Large intestine (tissue), 3 donors: Measurements from ENCODE around the gene HSF2BP. TPM values are rescaled to one million over a fixed set of nuclear protein-coding genes. Genes with fewer than 3 reads are reported as not detected.
"Not testable (repeated sequence)": the region's sequence is repeated elsewhere in the genome, so short reads cannot be mapped to it uniquely, and the experiment has no call there.

Experiments
- DNase-seq, 2 donors: peaks; one replicate each; pipeline versions ENCODE4 v3.0.0 to v3.0.0-alpha.2; 2013
- H3K27ac ChIP-seq: one replicate; pipeline ENCODE4 v1.5.1; 2013; ENCODE audit warnings: low read length
- H3K27me3 ChIP-seq: 2 replicates; pipeline ENCODE4 v1.6.1; 2013; ENCODE audit warnings: low read length; ENCODE audit not compliant: control insufficient read depth, insufficient read depth
- H3K36me3 ChIP-seq: 2 replicates; pipeline ENCODE4 v1.6.1; 2013; ENCODE audit warnings: low read length; ENCODE audit not compliant: control insufficient read depth, insufficient read depth
- H3K4me1 ChIP-seq: one replicate; pipeline ENCODE4 v1.6.1; 2013; ENCODE audit warnings: low read length; ENCODE audit not compliant: control insufficient read depth, insufficient read depth
- H3K4me3 ChIP-seq: one replicate; pipeline ENCODE4 v1.5.1; 2013; ENCODE audit warnings: low read length
- H3K9me3 ChIP-seq: one replicate; pipeline ENCODE4 v1.6.1; 2013; ENCODE audit warnings: mild to moderate bottlenecking, low read depth, low read length, moderate library complexity; ENCODE audit not compliant: control insufficient read depth
- WGBS: methylation state at CpG from one replicate; pipeline ENCODE4 v1.1.5; 2013; ENCODE audit warnings: low lambda C conversion rate; ENCODE audit not compliant: insufficient coverage; 5-methylcytosine and 5-hydroxymethylcytosine counted together
- polyA plus RNA-seq: library from polyadenylated mRNA; unstranded; fragments of 120-200 nt; gene quantifications from one replicate; pipeline ENCODE4 v1.2.1, GENCODE V29; 2013

Gene HSF2BP
- polyA plus RNA-seq, 1 donor, result 0.66 TPM

DNA sequence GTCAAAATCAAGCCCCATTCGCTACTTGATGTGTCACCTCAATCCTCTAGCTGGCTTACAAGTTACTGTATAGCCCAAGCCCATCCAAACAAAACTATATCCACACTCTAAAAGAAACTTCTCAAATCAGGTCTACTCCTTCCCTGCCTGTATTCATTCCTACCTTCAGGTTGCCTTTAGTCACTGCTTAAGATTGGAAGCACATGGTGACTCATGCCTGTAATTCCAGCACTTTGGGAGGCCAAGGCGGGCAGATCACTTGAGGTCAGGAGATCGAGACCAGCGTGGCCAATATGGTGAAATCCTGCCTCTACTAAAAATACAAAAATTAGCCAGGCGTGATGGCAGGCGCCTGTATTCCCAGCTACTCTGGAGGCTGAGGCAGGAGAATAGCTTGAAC is 7.4 kb downstream of the HSF2BP start:
- not testable (repeated sequence) for H3K9me3 ChIP-seq, H3K27me3 ChIP-seq, H3K4me3 ChIP-seq, H3K36me3 ChIP-seq, H3K4me1 ChIP-seq, H3K27ac ChIP-seq, DNase-seq
- WGBS, result 92% methylated on average over 2 of the region's 6 CpGs

DNA sequence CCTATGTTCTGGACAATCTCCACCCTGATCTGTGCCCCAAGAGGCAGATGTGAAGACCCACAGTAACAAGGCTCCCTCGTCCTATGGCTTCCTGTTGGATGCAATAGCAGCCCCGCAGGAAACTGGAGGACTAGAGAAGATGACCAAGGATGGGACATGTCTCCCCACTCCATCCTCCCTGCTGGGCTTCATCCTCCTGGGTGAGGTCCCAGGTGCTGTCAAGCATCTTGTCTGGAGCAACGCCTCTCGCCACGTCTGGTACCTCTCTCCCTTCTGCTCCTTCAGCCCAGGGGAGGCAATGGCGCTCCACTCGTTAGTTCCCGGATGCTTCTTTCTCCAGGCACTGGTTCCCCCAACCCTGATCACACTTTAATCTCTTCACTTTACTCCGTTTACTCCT is 11.1 kb downstream of the HSF2BP start:
- no peak overlapping the region for H3K4me3 ChIP-seq
- no peaks in the 10 kb centered on the region for H3K36me3 ChIP-seq
- H3K9me3 ChIP-seq, result no peaks in the 10 kb centered on the region
- no peak overlapping the region for H3K27ac ChIP-seq
- 84% methylated on average over 7 of the region's 9 CpGs for WGBS
- no peaks in the 10 kb centered on the region for H3K27me3 ChIP-seq
- no peak for DNase-seq
- H3K4me1 ChIP-seq, result peaks cover 10% of the 10 kb centered on the region

DNA sequence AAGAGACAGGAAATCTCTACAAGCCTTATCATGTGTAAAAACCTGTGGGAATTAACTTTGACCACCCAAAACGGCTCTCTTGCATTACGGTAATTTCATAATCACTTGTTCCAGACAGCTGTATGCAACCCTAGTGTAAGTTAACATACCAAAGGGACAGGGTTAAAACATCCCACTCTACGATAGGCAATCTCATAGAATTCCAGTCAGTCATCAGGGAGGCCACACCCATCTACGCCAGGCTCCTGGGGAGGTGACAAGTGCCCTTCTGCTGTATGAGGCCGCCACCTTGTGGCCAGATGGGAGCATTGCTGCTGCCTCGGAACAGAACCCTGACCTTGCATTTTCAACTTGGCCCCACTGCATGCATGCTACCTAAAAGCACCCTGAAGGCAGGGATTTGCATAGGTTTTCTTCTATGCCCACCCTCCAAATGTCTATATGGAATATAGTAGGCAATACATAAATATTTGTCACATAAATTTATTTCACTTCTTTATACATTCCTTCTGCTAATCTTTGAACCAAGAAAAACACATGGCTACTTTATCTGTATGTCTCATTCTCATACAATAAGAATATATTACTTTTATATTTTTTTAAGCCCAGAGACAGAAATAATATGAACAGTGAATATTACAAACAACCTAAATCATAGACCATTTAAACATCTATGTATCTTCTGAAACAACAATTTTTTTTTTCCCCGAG is 12.6 kb downstream of the HSF2BP start:
- no peaks in the 10 kb centered on the region for H3K36me3 ChIP-seq
- peak overlapping the region; percentile 64 for H3K27ac ChIP-seq
- 100% methylated on average over 1 of the region's 7 CpGs for WGBS
- H3K4me1 ChIP-seq, result peaks cover 10% of the 10 kb centered on the region
- no peak overlapping the region for H3K4me3 ChIP-seq
- H3K9me3 ChIP-seq, result no peaks in the 10 kb centered on the region
- peak; percentile 91 to 93 for DNase-seq
- H3K27me3 ChIP-seq, result no peaks in the 10 kb centered on the region

DNA sequence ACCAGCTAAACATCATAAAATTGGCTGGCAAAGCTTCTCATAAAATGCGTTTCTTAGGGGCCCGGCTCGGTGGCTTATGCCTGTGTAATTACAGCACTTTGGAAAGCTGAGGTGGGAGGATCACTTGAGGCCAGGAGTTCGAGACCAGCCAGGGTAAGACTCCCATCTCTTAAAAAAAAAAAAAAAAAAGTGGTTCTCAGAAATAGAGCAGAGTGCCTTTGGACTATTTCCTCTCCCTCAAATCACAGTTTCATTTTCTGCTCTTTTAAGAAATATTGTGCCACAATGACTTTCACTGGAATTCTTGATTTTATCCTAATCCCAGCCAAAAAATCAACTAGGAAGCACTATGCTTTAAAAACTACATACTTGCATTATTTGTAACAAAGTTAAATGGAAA is 13.3 kb downstream of the HSF2BP start:
- H3K4me1 ChIP-seq, result peaks cover 10% of the 10 kb centered on the region
- no peaks in the 10 kb centered on the region for H3K27me3 ChIP-seq
- H3K9me3 ChIP-seq, result no peaks in the 10 kb centered on the region
- H3K4me3 ChIP-seq, result no peak overlapping the region
- peak overlapping the region; percentile 64 for H3K27ac ChIP-seq
- no CpG with 5 or more reads among the region's 4 CpGs for WGBS
- H3K36me3 ChIP-seq, result no peaks in the 10 kb centered on the region
- DNase-seq, result no peak

DNA sequence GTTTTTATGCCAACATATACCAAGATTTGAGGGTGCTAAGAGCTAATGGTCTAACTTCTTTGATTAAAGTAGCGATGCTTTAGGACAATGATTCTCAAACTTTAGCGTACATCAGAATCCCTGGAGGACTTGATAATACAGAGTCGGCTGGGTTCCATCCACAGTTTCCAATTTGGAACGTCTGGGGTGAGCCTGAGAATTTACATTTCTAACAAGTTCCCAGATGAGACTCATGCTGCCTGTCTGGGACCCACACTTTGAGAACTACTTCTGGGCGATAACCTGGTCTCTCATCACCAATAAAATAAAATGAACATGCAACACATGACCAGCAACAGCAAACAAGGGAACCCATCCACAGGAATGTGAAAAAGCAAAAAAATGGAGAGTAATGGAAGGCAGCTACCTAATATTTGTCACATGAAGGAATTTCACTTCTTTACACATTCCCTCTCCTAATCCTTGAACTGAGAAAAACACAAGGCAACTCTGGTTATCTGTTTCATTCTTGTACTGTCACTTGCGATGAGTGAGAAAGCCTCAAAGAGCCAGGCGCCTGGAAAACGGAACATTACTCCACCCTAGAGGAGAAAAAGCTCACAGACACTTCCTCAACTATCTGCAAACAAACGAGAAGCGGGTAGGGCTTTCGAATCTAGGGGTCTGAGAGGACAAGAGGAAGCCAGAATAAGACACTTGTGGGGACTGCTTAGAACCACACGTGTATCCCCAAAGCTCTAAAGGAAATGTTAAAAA is 14.0 kb downstream of the HSF2BP start:
- H3K36me3 ChIP-seq, result no peaks in the 10 kb centered on the region
- peaks cover 10% of the 10 kb centered on the region for H3K4me1 ChIP-seq
- no peaks in the 10 kb centered on the region for H3K27me3 ChIP-seq
- 60% methylated on average over 1 of the region's 12 CpGs for whole genome bisulfite sequencing
- DNase-seq, result peak; percentile 74 to 85
- no peak overlapping the region for H3K4me3 ChIP-seq
- H3K27ac ChIP-seq, result peak overlapping the region; percentile 64
- H3K9me3 ChIP-seq, result peaks cover under 1% of the 10 kb centered on the region

DNA sequence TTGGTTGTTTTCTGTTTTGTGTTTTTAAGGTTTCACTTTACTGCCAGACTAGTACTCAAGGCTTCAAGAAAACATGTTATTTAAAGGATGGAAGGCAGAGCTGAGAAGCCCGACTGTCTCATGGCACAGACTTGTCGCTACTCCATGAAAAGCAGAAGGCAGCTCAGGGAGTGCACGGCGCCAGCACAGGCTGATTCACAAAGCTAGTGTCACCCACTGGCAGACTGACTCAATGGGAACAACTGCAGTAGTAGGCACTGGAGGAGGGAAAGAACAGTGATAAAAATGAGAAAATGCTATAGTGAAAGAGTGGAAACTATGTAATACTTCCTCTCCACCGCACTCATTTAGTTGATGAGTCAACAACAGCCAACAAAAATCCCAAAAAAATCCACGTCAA is 14.7 kb downstream of the HSF2BP start:
- Histone ChIP-seq H3K27ac (no peak overlapping the region), H3K27me3 (no peaks in the 10 kb centered on the region), H3K36me3 (no peaks in the 10 kb centered on the region), H3K9me3 (peaks cover 5% of the 10 kb centered on the region), H3K4me1 (peaks cover 15% of the 10 kb centered on the region), H3K4me3 (no peak overlapping the region)
- DNase-seq, result no peak
- WGBS, result no CpG with 5 or more reads among the region's 6 CpGs

DNA sequence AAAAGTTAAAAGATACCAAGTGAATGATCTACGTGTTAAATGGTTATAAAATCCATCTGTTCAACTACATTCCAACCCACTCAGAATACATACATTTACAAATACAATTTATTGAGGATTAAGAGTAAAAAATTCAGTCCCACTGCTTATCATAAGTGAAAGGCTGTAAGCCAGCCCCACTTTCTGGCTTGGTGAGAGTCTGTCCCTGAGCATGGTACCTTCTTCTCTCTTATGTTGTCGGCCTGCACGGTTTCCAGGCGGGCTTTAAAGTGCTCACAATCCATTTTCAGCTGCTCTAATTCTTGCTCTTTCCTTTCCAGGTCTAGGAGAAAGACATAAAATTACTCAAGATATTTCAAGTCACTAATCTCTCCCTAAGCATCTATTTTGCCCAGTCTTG is 15.2 kb downstream of the HSF2BP start:
- no peaks in the 10 kb centered on the region for H3K27me3 ChIP-seq
- H3K27ac ChIP-seq, result no peak overlapping the region
- H3K9me3 ChIP-seq, result peaks cover 5% of the 10 kb centered on the region
- 90% methylated on average over 2 of the region's 4 CpGs for WGBS
- H3K4me3 ChIP-seq, result no peak overlapping the region
- H3K36me3 ChIP-seq, result no peaks in the 10 kb centered on the region
- DNase-seq, result no peak
- peaks cover 15% of the 10 kb centered on the region for H3K4me1 ChIP-seq

DNA sequence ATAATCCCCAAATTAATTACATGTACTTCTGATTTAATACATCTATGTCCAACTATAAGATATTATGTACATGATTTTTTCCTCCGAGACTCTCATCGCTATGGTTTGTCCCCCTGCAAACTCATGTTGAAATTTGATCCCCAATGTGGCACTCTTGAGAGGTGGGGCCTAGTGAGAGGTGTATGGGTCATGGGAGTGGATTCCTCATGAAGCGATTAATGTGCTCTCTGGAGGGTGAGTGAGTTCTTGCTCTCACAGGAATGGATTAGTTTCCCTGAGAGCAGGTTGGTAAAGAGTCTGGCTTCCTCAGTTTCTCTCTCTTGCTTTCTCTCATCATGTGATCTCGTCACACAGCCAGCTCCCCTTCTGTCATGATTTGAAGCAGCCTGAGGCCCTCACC is 16.1 kb downstream of the HSF2BP start:
- H3K36me3 ChIP-seq, result no peaks in the 10 kb centered on the region
- WGBS, result 93% methylated on average over 3 of the region's 4 CpGs
- H3K4me1 ChIP-seq, result peaks cover 15% of the 10 kb centered on the region
- peaks cover 5% of the 10 kb centered on the region for H3K9me3 ChIP-seq
- no peaks in the 10 kb centered on the region for H3K27me3 ChIP-seq
- DNase-seq, result no peak
- no peak overlapping the region for H3K4me3 ChIP-seq
- no peak overlapping the region for H3K27ac ChIP-seq

DNA sequence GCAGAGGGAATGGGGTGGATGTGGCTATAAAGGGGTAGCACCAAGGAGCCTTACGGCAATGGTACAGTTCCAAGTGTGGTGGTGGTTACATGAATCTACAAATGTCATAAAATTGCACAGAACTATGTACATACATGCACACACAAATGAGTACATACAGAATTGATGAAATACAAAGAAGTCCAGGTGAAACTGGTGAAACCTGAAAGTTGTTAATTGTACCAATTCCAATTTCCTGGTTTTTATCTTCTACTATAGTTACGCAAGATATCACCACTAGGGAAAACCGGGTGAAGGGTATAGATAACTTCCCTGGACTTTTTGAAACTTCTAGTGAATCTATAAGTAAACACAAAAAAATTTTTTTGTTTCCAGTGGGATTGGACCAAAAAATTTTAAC is 18.9 kb downstream of the HSF2BP start:
- 24% methylated on average over 2 of the region's 3 CpGs for WGBS
- Histone ChIP-seq H3K27me3 (no peaks in the 10 kb centered on the region), H3K4me3 (no peak overlapping the region), H3K36me3 (no peaks in the 10 kb centered on the region), H3K27ac (peak overlapping the region; percentile 70), H3K4me1 (peaks cover 5% of the 10 kb centered on the region), H3K9me3 (peaks cover 5% of the 10 kb centered on the region)
- DNase-seq, result peak in 1 of 2 donors; percentile 70

DNA sequence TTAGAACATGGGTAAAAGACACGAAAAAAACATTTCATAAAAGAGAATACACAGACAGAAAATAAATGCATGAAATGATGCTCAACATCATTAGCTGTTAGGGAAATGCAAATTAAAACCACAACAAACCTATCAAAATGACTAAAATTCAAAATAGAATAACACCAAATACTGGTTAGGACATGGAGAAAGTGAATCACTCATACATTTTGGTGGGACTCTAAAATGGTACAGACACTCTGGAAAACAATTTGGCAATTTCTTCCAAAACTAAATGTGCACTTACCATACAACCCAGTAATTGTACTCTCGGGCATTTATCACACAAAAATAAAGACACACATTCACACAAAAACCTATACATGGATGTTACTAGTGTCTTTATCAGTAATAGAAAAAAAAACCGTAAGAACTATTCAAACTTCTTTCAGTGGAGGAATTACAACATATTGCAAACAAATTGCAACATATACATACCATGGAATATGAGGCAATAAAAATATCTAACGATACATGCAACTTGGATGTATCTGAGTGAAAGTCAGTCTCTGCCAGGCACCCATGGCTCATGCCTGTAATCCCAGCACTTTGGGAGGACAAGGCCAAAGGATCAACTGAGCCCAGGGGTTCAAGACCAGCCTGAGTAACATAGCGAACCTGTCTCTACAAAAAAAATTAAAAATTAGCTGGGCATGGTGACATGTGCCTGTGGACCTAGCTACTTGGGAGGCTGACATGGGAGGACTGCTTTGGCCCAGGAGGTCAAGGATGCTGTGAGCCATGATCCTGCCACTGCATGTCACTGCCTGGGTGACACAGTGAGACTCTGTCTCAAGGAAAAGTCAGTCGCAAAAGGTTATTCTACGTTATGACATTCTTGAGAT is 19.6 kb downstream of the HSF2BP start:
- peak; percentile 57 to 81 for DNase-seq
- H3K27me3 ChIP-seq, result no peaks in the 10 kb centered on the region

More for the DNA sequence above, 19.6 kb downstream of the HSF2BP start:
- Histone ChIP-seq H3K36me3 (no peaks in the 10 kb centered on the region), H3K4me1 (peaks cover 5% of the 10 kb centered on the region), H3K27ac (peak overlapping the region; percentile 70), H3K4me3 (no peak overlapping the region), H3K9me3 (peaks cover 5% of the 10 kb centered on the region)
- WGBS, result 86% methylated on average over 1 of the region's 7 CpGs
